PC-3 (cell line): ENCODE measurements around the gene LMBR1. TPM values are rescaled to one million over a fixed set of nuclear protein-coding genes. Genes with fewer than 3 reads are reported as not detected.

Experiments used
- ATAC-seq: fragments of 200-7000 bp; cut with Tn5 transposase; 2 replicates; pipeline ENCODE4 v1.9.1; 2020; ENCODE audit warnings: mild to moderate bottlenecking, moderate library complexity
- BruUV-seq: library from RNA; stranded (reverse); fragments of 400-500 nt; replicated peaks from 2 replicates; lab custom pipeline; 2021; lab: Mats Ljungman, UMichigan
- CTCF ChIA-PET: fragments of 300-600 bp; sonication (Branson Sonifier 250); formaldehyde crosslinking; loops from one replicate; lab custom pipeline; 2022; ENCODE audit warnings: antibody characterized with exemption; lab: Charles Lee
- POLR2A ChIA-PET: fragments of 300-600 bp; sonication (Branson Sonifier 250); formaldehyde crosslinking; loops from one replicate; lab custom pipeline; 2022; ENCODE audit warnings: antibody characterized with exemption; ENCODE audit not compliant: unreplicated experiment; lab: Charles Lee
- DNase-seq: peaks from one replicate; pipeline ENCODE4 v3.0.0-alpha.2; 2015
- H2AFZ ChIP-seq: fragments of 300-600 bp; sonication (generic); 2 replicates; pipeline ENCODE4 v1.6.0; 2016; ENCODE audit warnings: antibody characterized with exemption, low read length
- H3F3A ChIP-seq: fragments of 300-600 bp; sonication (generic); one replicate; pipeline ENCODE4 v1.6.0; 2017; ENCODE audit warnings: antibody characterized with exemption, low read length, control low read depth, mild to moderate bottlenecking; ENCODE audit not compliant: unreplicated experiment
- H3K27ac ChIP-seq: fragments of 300-600 bp; sonication (generic); 2 replicates; pipeline ENCODE4 v1.5.1; 2016; ENCODE audit warnings: mild to moderate bottlenecking, low read length
- H3K27me3 ChIP-seq: fragments of 300-600 bp; sonication (generic); 2 replicates; pipeline ENCODE4 v1.6.1; 2016; ENCODE audit warnings: low read length, mixed read lengths
- H3K36me3 ChIP-seq: fragments of 300-600 bp; sonication (generic); 2 replicates; pipeline ENCODE4 v1.6.1; 2016; ENCODE audit warnings: low read depth, mixed run types, low read length, mixed read lengths
- H3K4me1 ChIP-seq: fragments of 300-600 bp; sonication (generic); 2 replicates; pipeline ENCODE4 v1.5.1; 2016; ENCODE audit warnings: low read length; ENCODE audit not compliant: insufficient read depth
- H3K4me2 ChIP-seq: fragments of 300-600 bp; sonication (generic); 2 replicates; pipeline ENCODE4 v1.6.0; 2016; ENCODE audit warnings: low read length
- H3K4me3 ChIP-seq: fragments of 300-600 bp; sonication (generic); 2 replicates; pipeline ENCODE4 v1.5.1; 2016; ENCODE audit warnings: mild to moderate bottlenecking, low read length, mixed read lengths
- H3K79me2 ChIP-seq: fragments of 300-600 bp; sonication (generic); 2 replicates; pipeline ENCODE4 v1.6.1; 2017; ENCODE audit warnings: low read length, mixed read lengths
- H3K9ac ChIP-seq: fragments of 300-600 bp; sonication (generic); 2 replicates; pipeline ENCODE4 v1.6.0; 2016; ENCODE audit warnings: mild to moderate bottlenecking, low read length
- H3K9me2 ChIP-seq: fragments of 300-600 bp; sonication (generic); replicated peaks from 2 replicates; pipeline ENCODE4 v1.6.1; 2016; ENCODE audit warnings: mixed run types, low read length, mixed read lengths
- H3K9me3 ChIP-seq: fragments of 300-600 bp; sonication (generic); 2 replicates; pipeline ENCODE4 v1.6.1; 2016; ENCODE audit warnings: low read length, mixed read lengths
- H4K20me1 ChIP-seq: fragments of 300-600 bp; sonication (generic); 2 replicates; pipeline ENCODE4 v1.6.1; 2016; ENCODE audit warnings: low read length, mixed read lengths
- EZH2 ChIP-seq: fragments of 300-600 bp; sonication (generic); IDR thresholded peaks from one replicate; pipeline ENCODE4 v1.6.1; 2017; ENCODE audit warnings: antibody characterized with exemption, mild to moderate bottlenecking, low read length; ENCODE audit not compliant: unreplicated experiment
- EZH2phosphoT487 ChIP-seq: fragments of 300-600 bp; sonication (generic); IDR thresholded peaks from 2 replicates; pipeline ENCODE4 v1.6.1; 2018; ENCODE audit warnings: mild to moderate bottlenecking, antibody characterized with exemption, low read length, borderline replicate concordance
- intact Hi-C: fragments of 100-400 bp; cut with micrococcal nuclease; formaldehyde crosslinking; loops from 2 replicates; pipeline ENCODE4 v1.9.0; 2023
- total RNA-seq: library from RNA; depleted of rRNA; stranded (reverse); fragments of >200 nt; gene quantifications from 2 replicates; pipeline ENCODE4 v1.2.3, GENCODE V29; 2014
- TF ChIP-seq, protein P1 (sequence below): fragments of 300-600 bp; sonication (generic); conservative IDR thresholded peaks from 2 replicates; pipeline ENCODE4 v1.5.1; 2017; ENCODE audit warnings: antibody characterized with exemption, low read depth, mild to moderate bottlenecking, low read length

The LMBR1 gene
- total RNA-seq, 1 experiment from 2014 or later, result 61.7 TPM

DNA sequence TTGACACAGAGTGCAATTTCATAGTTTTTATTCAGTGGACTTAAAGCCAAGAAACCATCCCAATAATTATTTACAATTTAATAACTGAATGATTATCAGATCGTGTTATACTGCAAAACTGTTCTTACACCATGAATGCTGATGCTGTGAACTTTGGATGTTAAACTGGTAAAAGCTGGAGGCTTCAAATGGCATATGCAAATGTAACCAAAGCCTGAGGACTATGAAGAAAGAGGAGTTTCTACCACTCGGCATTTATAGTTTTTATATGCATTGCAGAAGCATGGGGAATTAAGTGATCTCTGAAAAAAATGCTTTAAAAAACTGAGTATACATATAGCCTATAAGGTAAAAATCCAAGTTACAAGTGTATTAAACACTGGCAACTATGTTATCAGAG lies 210.1 kb downstream of the LMBR1 start:
- Histone ChIP-seq H3K9me2 (no peaks in the 10 kb centered on the region), H3K27me3 (no peaks in the 10 kb centered on the region), H3K27ac (no peak overlapping the region), H3K4me3 (no peak overlapping the region), H3K36me3 (no peaks in the 10 kb centered on the region; the same call in 1 of the 2 replicates), H3F3A (no peaks in the 10 kb centered on the region), H3K79me2 (no peaks in the 10 kb centered on the region), H3K4me2 (no peak overlapping the region), H3K9ac (no peak overlapping the region), H4K20me1 (no peaks in the 10 kb centered on the region), H3K9me3 (no peaks in the 10 kb centered on the region), H2AFZ (no peak overlapping the region), H3K4me1 (no peaks in the 10 kb centered on the region)
- ChIA-PET CTCF (no interaction called here), POLR2A (no interaction called here)
- DNase-seq (no peak), ATAC-seq (no peak)
- TF ChIP-seq EZH2phosphoT487 (no peak), EZH2 (no peak)
- TF ChIP-seq, protein P1, sequence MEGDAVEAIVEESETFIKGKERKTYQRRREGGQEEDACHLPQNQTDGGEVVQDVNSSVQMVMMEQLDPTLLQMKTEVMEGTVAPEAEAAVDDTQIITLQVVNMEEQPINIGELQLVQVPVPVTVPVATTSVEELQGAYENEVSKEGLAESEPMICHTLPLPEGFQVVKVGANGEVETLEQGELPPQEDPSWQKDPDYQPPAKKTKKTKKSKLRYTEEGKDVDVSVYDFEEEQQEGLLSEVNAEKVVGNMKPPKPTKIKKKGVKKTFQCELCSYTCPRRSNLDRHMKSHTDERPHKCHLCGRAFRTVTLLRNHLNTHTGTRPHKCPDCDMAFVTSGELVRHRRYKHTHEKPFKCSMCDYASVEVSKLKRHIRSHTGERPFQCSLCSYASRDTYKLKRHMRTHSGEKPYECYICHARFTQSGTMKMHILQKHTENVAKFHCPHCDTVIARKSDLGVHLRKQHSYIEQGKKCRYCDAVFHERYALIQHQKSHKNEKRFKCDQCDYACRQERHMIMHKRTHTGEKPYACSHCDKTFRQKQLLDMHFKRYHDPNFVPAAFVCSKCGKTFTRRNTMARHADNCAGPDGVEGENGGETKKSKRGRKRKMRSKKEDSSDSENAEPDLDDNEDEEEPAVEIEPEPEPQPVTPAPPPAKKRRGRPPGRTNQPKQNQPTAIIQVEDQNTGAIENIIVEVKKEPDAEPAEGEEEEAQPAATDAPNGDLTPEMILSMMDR, result no peak
- BruUV-seq, result no TSS peak
- intact Hi-C loops, result no loop called here

DNA sequence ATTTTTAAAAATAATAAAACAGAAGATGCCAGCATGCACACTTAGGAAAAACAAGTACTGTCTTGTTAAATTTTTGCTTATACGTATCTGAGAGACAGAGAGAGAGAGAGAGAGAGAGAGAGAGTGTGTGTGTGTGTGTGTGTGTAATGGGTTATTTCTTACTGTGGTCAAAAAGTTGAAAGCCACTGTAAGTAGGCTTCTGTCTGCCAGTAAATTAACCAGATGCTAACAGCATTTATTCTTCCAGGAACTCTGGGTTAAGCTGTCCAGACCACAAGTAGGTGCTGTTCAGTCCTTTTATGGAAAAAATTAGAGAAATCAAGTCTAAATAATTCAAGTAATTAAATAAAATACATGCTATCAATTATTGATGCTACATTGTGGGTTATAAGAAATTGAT lies 212.7 kb downstream of the LMBR1 start:
- H3K4me3 ChIP-seq, result no peak overlapping the region
- DNase-seq (no peak), ATAC-seq (no peak)
- no peaks in the 10 kb centered on the region for H3K79me2 ChIP-seq
- no peak overlapping the region for H2AFZ ChIP-seq
- no peaks in the 10 kb centered on the region for H3K9me2 ChIP-seq
- no TSS peak for BruUV-seq
- H4K20me1 ChIP-seq, result no peaks in the 10 kb centered on the region
- H3F3A ChIP-seq, result no peaks in the 10 kb centered on the region
- no peaks in the 10 kb centered on the region for H3K27me3 ChIP-seq
- TF ChIP-seq EZH2phosphoT487 (no peak), EZH2 (no peak)
- TF ChIP-seq, protein P1, result 0 out of 2 replicates have a peak, but pooled peaks have one; percentile 19
- H3K4me1 ChIP-seq, result no peaks in the 10 kb centered on the region
- H3K27ac ChIP-seq, result no peak overlapping the region
- H3K4me2 ChIP-seq, result no peak overlapping the region
- ChIA-PET CTCF (no interaction called here), POLR2A (no interaction called here)
- intact Hi-C loops, result no loop called here
- no peaks in the 10 kb centered on the region; the same call in 1 of the 2 replicates for H3K36me3 ChIP-seq
- H3K9ac ChIP-seq, result no peak overlapping the region
- H3K9me3 ChIP-seq, result no peaks in the 10 kb centered on the region

DNA sequence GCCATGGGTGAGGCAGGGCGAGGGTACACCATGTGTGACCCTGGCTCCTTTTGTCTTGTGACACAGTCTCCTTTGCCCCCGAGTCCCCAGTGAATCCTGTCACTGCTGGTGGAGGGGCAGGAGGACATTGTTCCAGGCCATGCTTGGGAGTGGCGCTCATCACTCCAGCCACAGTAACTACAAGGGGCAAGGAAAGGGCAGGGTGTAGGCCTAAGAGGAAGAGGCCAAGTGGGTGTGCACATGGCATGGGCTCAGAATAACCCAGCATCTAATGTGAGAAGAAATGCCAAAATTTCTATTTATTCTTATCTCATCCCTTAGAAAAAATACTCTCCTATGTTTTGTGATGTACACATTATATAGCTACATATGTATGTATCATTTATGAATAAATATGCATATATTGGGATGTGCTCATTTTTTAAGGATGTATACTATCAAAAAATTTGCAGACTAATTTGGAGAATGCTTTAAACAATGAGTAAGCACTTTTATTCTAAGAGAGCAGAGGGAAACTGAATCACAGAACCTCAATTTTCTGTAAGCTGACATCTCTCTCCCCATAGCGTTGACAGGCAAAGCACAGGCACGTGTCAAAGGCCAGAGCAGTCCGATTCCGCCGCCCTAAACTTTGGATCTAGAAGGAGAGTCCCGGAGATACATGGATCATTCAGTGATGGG lies 215.5 kb downstream of the LMBR1 start:
- DNase-seq (no peak), ATAC-seq (no peak)
- H3K9me3 ChIP-seq, result no peaks in the 10 kb centered on the region
- BruUV-seq, result no TSS peak
- no peaks in the 10 kb centered on the region for H3K4me1 ChIP-seq
- ChIA-PET CTCF (no interaction called here), POLR2A (no interaction called here)
- no peaks in the 10 kb centered on the region for H4K20me1 ChIP-seq
- no peak overlapping the region for H3K4me2 ChIP-seq
- TF ChIP-seq, protein P1, result no peak
- TF ChIP-seq EZH2, result no peak
- no peak for TF ChIP-seq EZH2phosphoT487
- H3K27me3 ChIP-seq, result no peaks in the 10 kb centered on the region
- H3K9me2 ChIP-seq, result no peaks in the 10 kb centered on the region
- no peaks in the 10 kb centered on the region for H3K79me2 ChIP-seq
- H3K36me3 ChIP-seq, result no peaks in the 10 kb centered on the region; the same call in 1 of the 2 replicates
- intact Hi-C loops, result no loop called here
- H3K27ac ChIP-seq, result no peak overlapping the region
- no peaks in the 10 kb centered on the region for H3F3A ChIP-seq
- H3K9ac ChIP-seq, result no peak overlapping the region
- H3K4me3 ChIP-seq, result no peak overlapping the region
- H2AFZ ChIP-seq, result no peak overlapping the region
